ENCODE results near the gene PAH. TPM values are rescaled to one million over a fixed set of nuclear protein-coding genes. Genes with fewer than 3 reads are reported as not detected.

The PAH gene
- total RNA-seq, 1 experiment from 2014 or later, result 5.1 TPM

GRCh38 chr12:102902093-102902492 lies 15.0 kb downstream of the PAH start:
- CTCF ChIA-PET, result no interaction called here
- BruUV-seq (replicated peaks), result no TSS peak
- POLR2A ChIA-PET, result no interaction called here
- H3K36me3 Mint-ChIP-seq (ENCODE audit: insufficient read depth, unreplicated experiment), result no peaks in the 10 kb centered on the region
- H3K27me3 Mint-ChIP-seq (ENCODE audit: insufficient read depth, unreplicated experiment), result no peaks in the 10 kb centered on the region
- no peak for DNase-seq
- H3K27ac Mint-ChIP-seq (ENCODE audit: unreplicated experiment), result no peak overlapping the region
- H3K4me3 Mint-ChIP-seq (ENCODE audit: unreplicated experiment), result no peak overlapping the region
- Histone ChIP-seq H3K36me3 (ENCODE audit: control insufficient read depth, insufficient read depth, low read length) (no peaks in the 10 kb centered on the region), H3K4me1 (peaks cover 4% of the 10 kb centered on the region; the same call in 1 of the 2 replicates), H3K27me3 (replicated peaks; ENCODE audit: control insufficient read depth, insufficient read depth, low read length) (no peaks in the 10 kb centered on the region), H3K4me3 (ENCODE audit: low read depth, low read length) (no peak overlapping the region), H3K9me3 (no peaks in the 10 kb centered on the region)
- H3K9me3 Mint-ChIP-seq (ENCODE audit: unreplicated experiment), result no peaks in the 10 kb centered on the region
- intact Hi-C loops (cut with micrococcal nuclease; ENCODE audit: unreplicated experiment), result no loop called here
- TF ChIP-seq CTCF (IDR thresholded peaks at IDR 0.05; ENCODE audit: insufficient read depth in 1 of 2, low read depth in 1 of 2, low read length in 1 of 2, severe bottlenecking in 1 of 2, unreplicated experiment in 1 of 2), result no peak
- no peaks in the 10 kb centered on the region for H3K4me1 Mint-ChIP-seq (ENCODE audit: low read depth, unreplicated experiment)

GRCh38 chr12:102900389-102900788 lies 16.7 kb downstream of the PAH start:
- POLR2A ChIA-PET, result no interaction called here
- Histone ChIP-seq H3K27me3 (replicated peaks; ENCODE audit: control insufficient read depth, insufficient read depth, low read length) (no peaks in the 10 kb centered on the region), H3K4me1 (peaks cover 4% of the 10 kb centered on the region; the same call in 1 of the 2 replicates), H3K36me3 (ENCODE audit: control insufficient read depth, insufficient read depth, low read length) (no peaks in the 10 kb centered on the region), H3K4me3 (ENCODE audit: low read depth, low read length) (no peak overlapping the region), H3K9me3 (no peaks in the 10 kb centered on the region)
- Mint-ChIP-seq H3K9me3 (ENCODE audit: unreplicated experiment) (no peaks in the 10 kb centered on the region), H3K27ac (ENCODE audit: unreplicated experiment) (no peak overlapping the region), H3K36me3 (ENCODE audit: insufficient read depth, unreplicated experiment) (no peaks in the 10 kb centered on the region), H3K4me1 (ENCODE audit: low read depth, unreplicated experiment) (no peaks in the 10 kb centered on the region), H3K27me3 (ENCODE audit: insufficient read depth, unreplicated experiment) (no peaks in the 10 kb centered on the region), H3K4me3 (ENCODE audit: unreplicated experiment) (no peak overlapping the region)
- CTCF ChIA-PET, result no interaction called here
- intact Hi-C loops (cut with micrococcal nuclease; ENCODE audit: unreplicated experiment), result no loop called here
- DNase-seq, result no peak
- TF ChIP-seq CTCF (IDR thresholded peaks at IDR 0.05; ENCODE audit: insufficient read depth in 1 of 2, low read depth in 1 of 2, low read length in 1 of 2, severe bottlenecking in 1 of 2, unreplicated experiment in 1 of 2), result no peak
- BruUV-seq (replicated peaks), result no TSS peak

- Mint-ChIP-seq H3K27me3 (ENCODE audit: insufficient read depth, unreplicated experiment) (no peaks in the 10 kb centered on the region), H3K4me1 (ENCODE audit: low read depth, unreplicated experiment) (no peaks in the 10 kb centered on the region), H3K4me3 (ENCODE audit: unreplicated experiment) (no peak overlapping the region), H3K27ac (ENCODE audit: unreplicated experiment) (no peak overlapping the region), H3K9me3 (ENCODE audit: unreplicated experiment) (no peaks in the 10 kb centered on the region), H3K36me3 (ENCODE audit: insufficient read depth, unreplicated experiment) (no peaks in the 10 kb centered on the region)
- ChIA-PET POLR2A (no interaction called here), CTCF (no interaction called here)
- no peak overlapping the region for H3K4me3 ChIP-seq (ENCODE audit: low read depth, low read length)
- H3K36me3 ChIP-seq (ENCODE audit: control insufficient read depth, insufficient read depth, low read length), result no peaks in the 10 kb centered on the region
- BruUV-seq (replicated peaks), result no TSS peak
- DNase-seq, result no peak
- no peaks in the 10 kb centered on the region; the same call in 1 of the 2 replicates for H3K27me3 ChIP-seq (replicated peaks; ENCODE audit: control insufficient read depth, insufficient read depth, low read length)
- intact Hi-C loops (cut with micrococcal nuclease; ENCODE audit: unreplicated experiment), result no loop called here
- TF ChIP-seq CTCF (IDR thresholded peaks at IDR 0.05; ENCODE audit: insufficient read depth in 1 of 2, low read depth in 1 of 2, low read length in 1 of 2, severe bottlenecking in 1 of 2, unreplicated experiment in 1 of 2), result no peak
- H3K9me3 ChIP-seq, result no peaks in the 10 kb centered on the region
- H3K4me1 ChIP-seq, result peaks cover 4% of the 10 kb centered on the region; the same call in 1 of the 2 replicates
These were observed 21.0 kb downstream of the PAH start for GRCh38 chr12:102896067-102896466.
